Measurements from ENCODE around the gene NME7.
"Not testable (repeated sequence)": the region's sequence is repeated elsewhere in the genome, so short reads cannot be mapped to it uniquely, and the experiment has no call there.

The NME7 gene

GRCh38 chr1:169300854-169301253 is 66.7 kb downstream of the NME7 start:
- DNase-seq = no peak

DNA sequence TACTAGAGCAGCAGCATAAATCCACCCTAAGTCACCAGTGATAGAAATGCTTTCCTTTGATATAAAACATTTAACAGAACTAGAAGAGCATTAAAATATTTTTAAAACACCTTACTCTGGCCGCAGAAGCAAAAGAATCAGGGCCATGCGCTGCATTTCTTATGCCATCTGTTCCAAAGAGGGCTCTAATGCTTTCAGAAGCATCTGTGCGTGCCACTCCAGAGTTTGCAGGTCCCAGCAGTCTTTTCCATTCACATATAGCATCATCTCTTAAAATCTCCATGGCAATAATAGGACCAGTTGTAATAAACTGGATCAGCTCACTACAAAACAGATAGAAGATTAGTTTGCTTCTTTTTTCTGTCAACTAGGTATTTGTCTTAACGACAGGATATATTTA is 69.2 kb downstream of the NME7 start:
- DNase-seq = no peak

DNA sequence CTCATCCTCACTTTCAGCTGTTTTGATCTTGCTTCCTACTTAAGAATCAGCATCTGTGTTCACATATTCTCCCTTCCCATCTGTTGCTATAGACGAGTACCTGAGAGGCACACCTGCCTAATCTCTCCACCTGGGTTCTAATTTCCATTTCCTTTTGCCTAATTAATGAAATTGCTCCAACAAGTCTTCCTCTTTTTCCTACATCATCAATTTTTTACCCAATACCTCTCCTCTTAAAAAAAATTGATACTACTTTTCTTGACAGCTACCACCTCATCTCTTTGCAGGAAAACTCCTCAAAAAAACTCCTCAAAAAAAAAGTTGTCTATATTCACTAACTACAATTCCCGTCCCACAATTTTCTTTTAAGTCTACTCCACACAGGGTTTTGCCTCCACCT is 71.8 kb downstream of the NME7 start:
- DNase-seq = no peak

DNA sequence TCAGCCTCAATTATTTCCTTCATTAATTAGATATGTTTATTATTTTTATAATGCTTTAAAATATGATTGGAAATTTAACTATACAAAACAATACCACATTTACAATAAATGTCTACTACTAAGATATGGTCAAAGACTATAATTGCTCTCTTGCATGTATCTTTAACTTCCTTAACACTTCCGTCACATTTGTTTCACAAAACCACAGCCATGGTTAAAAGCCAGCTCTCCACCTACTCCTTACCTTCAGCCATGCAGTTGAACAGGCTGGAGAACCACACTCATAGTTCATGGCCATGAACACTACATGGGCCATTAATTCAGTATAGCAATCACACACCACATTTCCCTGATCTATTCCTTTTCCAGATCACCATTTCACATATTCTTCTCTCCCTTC is 72.2 kb downstream of the NME7 start:
- DNase-seq = no peak

GRCh38 chr1:169289016-169289415 is 78.6 kb downstream of the NME7 start:
- DNase-seq = no peak

DNA sequence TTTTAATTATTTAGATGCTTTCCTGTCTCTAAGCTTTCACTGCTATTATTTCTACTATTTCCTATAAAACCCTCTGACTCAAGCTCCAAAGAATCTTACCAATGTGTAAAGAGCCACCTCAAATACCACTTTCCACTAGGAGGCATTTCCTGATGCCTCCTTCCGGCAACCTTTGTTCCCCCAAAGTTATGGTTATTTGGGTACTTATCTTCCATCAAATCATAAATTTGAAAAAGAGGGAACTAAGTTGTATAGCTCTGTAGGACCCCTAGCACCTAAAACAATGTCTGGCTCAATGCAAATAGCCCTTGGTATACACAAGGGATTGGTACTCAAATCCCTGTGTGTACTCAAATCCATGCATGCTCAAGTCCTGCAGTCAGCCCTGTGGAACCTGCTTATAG is 79.6 kb downstream of the NME7 start:
- DNase-seq = peak; percentile 73

GRCh38 chr1:169287280-169287679 is 80.3 kb downstream of the NME7 start:
- peak; percentile 9 for DNase-seq

DNA sequence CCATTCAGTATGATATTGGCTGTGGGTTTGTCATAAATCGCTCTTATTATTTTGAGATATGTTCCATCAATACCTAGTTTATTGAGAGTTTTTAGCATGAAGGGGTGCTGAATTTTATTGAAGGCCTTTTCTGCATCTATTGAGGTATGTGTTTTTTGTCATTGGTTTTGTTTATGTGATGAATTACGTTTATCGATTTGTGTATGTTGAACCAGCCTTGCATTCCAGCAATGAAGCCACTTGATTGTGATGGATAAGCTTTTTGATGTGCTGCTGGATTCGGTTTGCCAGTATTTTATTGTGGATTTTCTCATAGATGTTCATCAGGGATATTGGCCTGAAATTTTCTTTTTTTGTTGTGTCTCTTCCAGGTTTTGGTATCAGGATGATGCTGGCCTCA is 86.0 kb downstream of the NME7 start:
- not testable (repeated sequence) for DNase-seq

DNA sequence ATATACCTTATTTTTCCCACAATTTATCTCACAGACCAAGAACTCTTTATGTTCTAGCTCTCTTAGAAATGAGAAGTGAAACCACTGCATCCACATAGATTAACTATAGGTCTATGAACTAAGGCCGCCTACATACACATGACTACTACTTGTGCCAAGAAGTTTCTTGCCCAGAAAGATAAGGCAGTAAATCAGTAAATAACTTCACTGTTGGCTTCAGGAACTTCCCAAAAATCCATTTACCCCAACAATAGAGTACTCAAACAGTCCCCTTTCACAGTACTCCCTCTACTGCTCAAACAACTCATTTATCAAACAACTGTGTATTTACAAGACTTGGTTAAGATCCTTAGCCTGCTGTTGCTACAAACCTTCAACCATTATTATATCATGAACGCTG is 96.5 kb downstream of the NME7 start:
- DNase-seq = no peak

DNA sequence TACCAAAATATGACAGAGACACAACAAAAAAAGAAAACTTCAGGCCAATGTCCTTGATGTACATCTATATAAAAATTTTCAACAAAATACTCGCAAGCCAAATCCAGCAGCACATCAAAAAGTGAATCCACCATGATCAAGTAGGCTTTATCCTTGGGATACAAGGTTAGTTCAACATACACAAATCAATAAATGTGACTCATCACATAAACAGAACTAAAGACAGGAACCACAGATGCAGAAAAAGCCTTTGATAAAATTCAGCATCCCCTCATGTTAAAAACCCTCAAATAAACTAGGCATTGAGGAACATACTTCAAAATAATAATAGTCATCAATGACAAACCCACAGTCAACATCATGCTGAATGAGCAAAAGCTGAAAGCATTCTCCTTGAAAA is 101.5 kb downstream of the NME7 start:
- no peak for DNase-seq

DNA sequence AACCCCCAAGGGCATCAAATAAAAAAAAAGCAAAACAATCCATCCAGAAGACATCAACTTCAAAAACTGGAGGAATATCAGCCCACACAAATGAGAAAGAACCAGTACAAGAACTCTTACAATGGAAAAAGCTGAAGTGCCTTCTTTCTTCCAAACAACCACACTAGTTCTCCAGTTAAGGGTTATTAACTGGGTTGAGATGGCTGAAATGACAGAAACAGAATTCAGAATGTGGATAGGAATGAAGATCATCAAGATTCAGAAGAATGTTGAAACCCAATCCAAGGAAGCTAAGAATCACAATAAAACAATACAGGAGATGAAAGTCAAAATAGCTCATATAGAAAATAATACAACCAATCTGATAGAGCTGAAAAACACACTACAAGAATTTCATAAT is 104.5 kb downstream of the NME7 start:
- DNase-seq = no peak

- DNase-seq = peak; percentile 6
Measured at GRCh38 chr1:169261884-169262283, 105.7 kb downstream of the NME7 start.

DNA sequence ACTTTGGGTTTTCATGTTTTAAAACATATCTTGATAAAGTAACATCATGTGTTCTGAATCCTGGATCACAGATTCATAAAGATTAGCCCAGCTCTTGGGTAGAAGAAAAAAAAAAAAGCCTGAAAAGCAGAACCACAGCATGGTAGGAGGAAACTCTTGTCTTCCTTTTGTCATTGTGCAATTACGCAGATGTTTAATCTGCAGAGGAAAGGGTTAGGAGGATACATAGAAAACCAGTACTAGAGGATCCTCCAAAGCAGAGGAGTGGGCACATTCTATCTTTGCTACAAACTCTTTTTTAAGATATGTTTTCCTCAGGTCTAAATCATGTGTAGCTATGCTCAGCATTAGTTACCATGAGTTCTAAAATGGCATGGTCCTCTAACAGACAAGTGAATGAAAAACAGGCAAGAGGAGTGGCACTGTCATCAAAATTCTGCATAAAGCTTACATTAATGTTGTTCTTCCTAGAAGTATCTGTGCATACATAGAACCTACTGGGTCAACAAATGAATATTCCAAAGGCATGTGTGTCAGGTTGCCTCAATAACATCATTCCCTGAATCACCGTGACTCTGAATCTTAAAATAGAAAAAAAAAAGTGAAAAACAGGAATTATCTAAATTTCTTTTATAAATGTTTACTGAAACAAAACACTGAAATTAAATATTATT is 107.0 kb downstream of the NME7 start:
- no peak for DNase-seq

- no peak for DNase-seq
Measured at GRCh38 chr1:169259816-169260215, 107.8 kb downstream of the NME7 start.

- no peak for DNase-seq
Measured at GRCh38 chr1:169250795-169251194, 116.8 kb downstream of the NME7 start.

GRCh38 chr1:169250022-169250421 is 117.6 kb downstream of the NME7 start:
- peak; percentile 3 for DNase-seq

DNA sequence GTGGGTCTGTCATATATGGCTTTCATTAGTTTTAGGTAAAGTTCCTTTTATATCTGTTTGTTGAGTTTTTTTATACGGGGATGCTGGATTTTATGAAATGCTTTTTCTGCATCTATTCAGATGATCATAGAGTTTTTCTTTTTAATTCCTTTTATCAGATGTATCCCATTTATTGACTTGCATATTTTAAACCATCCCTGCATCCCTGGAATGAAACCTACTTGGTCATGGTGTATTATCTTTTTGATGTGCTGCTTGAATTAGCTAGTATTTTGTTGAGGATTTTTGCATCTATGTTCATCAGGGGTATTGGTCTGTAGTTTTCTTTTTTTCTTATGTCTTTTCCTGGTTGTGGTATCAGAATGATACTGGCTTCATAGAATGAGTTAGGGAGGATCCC is 118.0 kb downstream of the NME7 start:
- DNase-seq = no peak

GRCh38 chr1:169245706-169246105 is 121.9 kb downstream of the NME7 start:
- DNase-seq = no peak

GRCh38 chr1:169240449-169241232 is 127.0 kb downstream of the NME7 start:
- peak; percentile 36 for DNase-seq

GRCh38 chr1:169236880-169237279 is 130.7 kb downstream of the NME7 start:
- DNase-seq = no peak

GRCh38 chr1:169236143-169236542 is 131.5 kb downstream of the NME7 start:
- peak; percentile 12 for DNase-seq

GRCh38 chr1:169235568-169235967 is 132.0 kb downstream of the NME7 start:
- no peak for DNase-seq

DNA sequence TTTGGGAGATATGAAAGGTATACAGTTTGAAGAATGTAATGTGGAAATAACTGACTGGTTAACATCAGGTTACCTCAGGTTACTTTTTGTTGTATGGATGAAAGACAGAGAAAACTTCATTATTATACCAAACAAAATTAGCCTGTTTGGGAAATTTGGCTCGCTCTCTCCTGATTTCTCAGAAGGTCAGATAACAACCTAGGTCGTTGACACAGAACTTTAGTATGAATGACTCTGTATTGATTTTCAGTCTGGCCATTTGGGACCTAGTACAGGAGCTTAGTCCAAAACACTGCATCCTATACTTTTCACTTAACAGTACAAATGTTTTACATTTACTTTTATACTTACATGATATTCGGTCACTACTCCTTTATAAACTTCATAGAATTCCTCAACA is 132.8 kb downstream of the NME7 start:
- DNase-seq = no peak

DNA sequence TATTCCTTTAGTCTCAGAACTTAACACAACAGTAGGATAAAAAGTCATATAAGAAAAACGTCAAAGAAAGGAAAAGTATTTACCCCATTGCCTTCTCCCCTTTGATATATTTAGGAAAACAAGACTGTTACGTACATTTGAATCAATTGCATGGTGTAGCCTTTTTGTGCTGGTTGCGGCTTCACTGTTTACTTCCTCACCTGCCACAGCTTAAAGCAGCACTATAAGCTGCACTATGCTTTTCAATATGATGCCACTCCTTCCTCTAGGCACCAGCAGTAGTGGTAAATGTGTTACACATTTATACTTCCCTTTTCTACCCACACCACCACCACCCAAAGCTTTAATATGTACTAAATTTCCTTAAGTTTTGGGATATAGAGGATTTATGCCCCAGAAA is 150.0 kb downstream of the NME7 start:
- no peak for DNase-seq

DNA sequence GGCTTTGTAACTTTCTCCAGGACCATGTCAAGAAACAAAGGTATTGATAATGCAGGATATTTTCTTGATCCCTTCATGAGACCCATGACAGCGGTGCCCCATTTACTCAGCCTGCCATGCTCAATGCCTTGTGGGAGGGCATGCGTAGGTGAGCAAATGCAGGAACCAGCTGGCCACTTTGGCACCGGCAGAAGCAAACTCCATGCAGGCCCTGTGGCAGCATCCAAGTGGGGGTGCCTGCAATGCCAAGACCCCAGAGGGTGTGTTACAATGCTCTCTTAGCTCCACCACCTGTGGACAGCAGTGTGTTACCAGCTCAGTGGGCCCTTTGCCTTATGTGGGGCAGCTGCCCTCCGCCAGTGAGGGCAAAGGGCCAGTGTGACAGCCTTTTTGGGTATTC is 153.0 kb downstream of the NME7 start:
- no peak for DNase-seq
